GM23338 (cell line): ENCODE data around the gene GPR137C. TPM values are rescaled to one million over a fixed set of nuclear protein-coding genes. Genes with fewer than 3 reads are reported as not detected.

Source experiments
- ATAC-seq: fragments of 200-7000 bp; cut with Tn5 transposase; 3 replicates; pipeline ENCODE4 v1.9.1; 2020
- DNase-seq: peaks from one replicate; pipeline ENCODE4 v3.0.0-alpha.2; 2015; ENCODE audit warnings: low spot score
- H2AFZ ChIP-seq: fragments of 200-600 bp; sonication (generic); 2 replicates; pipeline ENCODE4 v1.8.0; 2016; ENCODE audit warnings: antibody characterized with exemption, mild to moderate bottlenecking, moderate library complexity
- H3F3A ChIP-seq: fragments of 200-600 bp; sonication (generic); replicated peaks from 2 replicates; pipeline ENCODE4 v1.8.0; 2017; ENCODE audit warnings: antibody characterized with exemption, mixed run types, low read depth
- H3K27ac ChIP-seq: fragments of 200-600 bp; sonication (generic); 2 replicates; pipeline ENCODE4 v1.6.1; 2016; ENCODE audit warnings: low read depth
- H3K27me3 ChIP-seq: fragments of 200-600 bp; sonication (generic); 2 replicates; pipeline ENCODE4 v1.8.0; 2016; ENCODE audit warnings: mild to moderate bottlenecking, mixed run types, moderate library complexity; ENCODE audit not compliant: insufficient read depth
- H3K36me3 ChIP-seq: fragments of 200-600 bp; sonication (generic); 2 replicates; pipeline ENCODE4 v1.8.0; 2016; ENCODE audit warnings: mild to moderate bottlenecking; ENCODE audit not compliant: insufficient read depth
- H3K4me1 ChIP-seq: fragments of 200-600 bp; sonication (generic); 2 replicates; pipeline ENCODE4 v1.8.0; 2016; ENCODE audit warnings: mild to moderate bottlenecking, moderate library complexity; ENCODE audit not compliant: insufficient read depth
- H3K4me2 ChIP-seq: fragments of 200-600 bp; sonication (generic); 2 replicates; pipeline ENCODE4 v1.7.1; 2017; ENCODE audit warnings: mixed run types
- H3K4me3 ChIP-seq: fragments of 200-600 bp; sonication (generic); 2 replicates; pipeline ENCODE4 v1.6.1; 2016; ENCODE audit warnings: mixed run types
- H3K79me2 ChIP-seq: fragments of 200-600 bp; sonication (generic); replicated peaks from 2 replicates; pipeline ENCODE4 v1.8.0; 2017; ENCODE audit warnings: mild to moderate bottlenecking; ENCODE audit not compliant: insufficient read depth
- H3K9me2 ChIP-seq: fragments of 200-600 bp; sonication (generic); 2 replicates; pipeline ENCODE4 v1.8.0; 2017; ENCODE audit not compliant: insufficient read depth
- H4K20me1 ChIP-seq: fragments of 200-600 bp; sonication (generic); replicated peaks from 2 replicates; pipeline ENCODE4 v1.8.0; 2017; ENCODE audit warnings: mild to moderate bottlenecking; ENCODE audit not compliant: insufficient read depth
- H3K27ac Mint-ChIP-seq: 2 replicates; pipeline ENCODE4 v1.8.0; 2020; ENCODE audit warnings: inconsistent platforms, mild to moderate bottlenecking, moderate library complexity, mixed read lengths
- H3K27me3 Mint-ChIP-seq: 3 replicates; pipeline ENCODE4 v1.8.0; 2022; ENCODE audit warnings: low read depth, mild to moderate bottlenecking, moderate library complexity, mixed read lengths, inconsistent platforms; ENCODE audit not compliant: insufficient read depth, poor library complexity
- H3K36me3 Mint-ChIP-seq: 3 replicates; pipeline ENCODE4 v1.8.0; 2021; ENCODE audit warnings: low read depth, mild to moderate bottlenecking, inconsistent platforms, moderate library complexity, mixed read lengths
- H3K4me1 Mint-ChIP-seq: 3 replicates; pipeline ENCODE4 v1.8.0; 2020; ENCODE audit warnings: mild to moderate bottlenecking, inconsistent platforms, mixed read lengths
- H3K4me3 Mint-ChIP-seq: 3 replicates; pipeline ENCODE4 v1.8.0; 2021; ENCODE audit warnings: moderate library complexity, mild to moderate bottlenecking, inconsistent platforms, mixed read lengths
- H3K9me3 Mint-ChIP-seq: 3 replicates; pipeline ENCODE4 v1.8.0; 2020; ENCODE audit warnings: moderate library complexity, mild to moderate bottlenecking, inconsistent platforms, mixed read lengths
- CREB1 ChIP-seq: fragments of 250-450 bp; sonication (Bioruptor Pico); IDR thresholded peaks from 2 replicates; pipeline ENCODE4 v1.5.0; 2020; ENCODE audit warnings: low read depth, mild to moderate bottlenecking, moderate library complexity
- EZH2 ChIP-seq: fragments of 200-600 bp; sonication (generic); IDR thresholded peaks from one replicate; pipeline ENCODE4 v1.8.0; 2017; ENCODE audit warnings: antibody characterized with exemption, mild to moderate bottlenecking, low read depth; ENCODE audit not compliant: unreplicated experiment
- EZH2phosphoT487 ChIP-seq: fragments of 200-600 bp; sonication (generic); IDR thresholded peaks from one replicate; pipeline ENCODE4 v1.8.1; 2018; ENCODE audit warnings: antibody characterized with exemption; ENCODE audit not compliant: unreplicated experiment
- JUNB ChIP-seq: IDR thresholded peaks from one replicate; pipeline ENCODE4 v1.6.1; 2016; ENCODE audit warnings: antibody characterized with exemption; ENCODE audit not compliant: unreplicated experiment
- NANOG ChIP-seq: IDR thresholded peaks from 2 replicates; pipeline ENCODE4 v1.6.1; 2016; ENCODE audit warnings: antibody characterized with exemption, borderline replicate concordance
- POLR2AphosphoS5 ChIP-seq: IDR thresholded peaks from 2 replicates; pipeline ENCODE4 v1.6.1; 2016; ENCODE audit warnings: antibody characterized with exemption, low read depth
- REST ChIP-seq: IDR thresholded peaks from one replicate; pipeline ENCODE4 v1.6.1; 2018; ENCODE audit warnings: antibody characterized with exemption; ENCODE audit not compliant: unreplicated experiment
- STAT1 ChIP-seq: IDR thresholded peaks from one replicate; pipeline ENCODE4 v1.6.1; 2016; ENCODE audit warnings: antibody characterized with exemption; ENCODE audit not compliant: unreplicated experiment
- ZNF114 ChIP-seq: fragments of 250-450 bp; sonication (Bioruptor Pico); IDR thresholded peaks from 2 replicates; pipeline ENCODE4 v1.5.0; 2020; ENCODE audit warnings: mild to moderate bottlenecking, moderate library complexity
- ZNF331 ChIP-seq: fragments of 250-450 bp; sonication (Bioruptor Pico); IDR thresholded peaks from 2 replicates; pipeline ENCODE4 v1.5.0; 2020; ENCODE audit warnings: low read depth, mild to moderate bottlenecking, moderate library complexity
- polyA plus RNA-seq: library from polyadenylated mRNA; unstranded; fragments of >200 nt; fragmentation: Nextera tagmentation; extraction: Ambion mirVana; gene quantifications from 2 replicates; pipeline ENCODE4 v1.2.1, GENCODE V29; 2016
- total RNA-seq: library from RNA; depleted of rRNA; stranded (reverse); fragments of >200 nt; shearing (Covaris generic); gene quantifications from 2 replicates; pipeline ENCODE4 v1.2.3, GENCODE V29; 2014
- TF ChIP-seq, protein P1 (sequence below): fragments of 250-450 bp; sonication (Bioruptor Pico); IDR thresholded peaks from 2 replicates; pipeline ENCODE4 v1.5.0; 2020; ENCODE audit warnings: mild to moderate bottlenecking, moderate library complexity
- TF ChIP-seq, protein P2 (sequence below): IDR thresholded peaks from 2 replicates; pipeline ENCODE4 v1.6.1; 2016; ENCODE audit warnings: antibody characterized with exemption
- TF ChIP-seq, protein P3 (sequence below), 2 experiments: fragments of 200-600 bp in 1 of 2; sonication (generic) in 1 of 2; conservative IDR thresholded peaks; 2 replicates each; pipeline versions ENCODE4 v1.5.1 to v1.6.1; 2016 to 2017; ENCODE audit warnings: antibody characterized with exemption in 2 of 2, low read depth in 2 of 2, mild to moderate bottlenecking in 2 of 2, moderate library complexity in 1 of 2

GPR137C gene
- total and polyA plus RNA-seq, 2 experiments from 2014 or later: 2.2 to 5.2 TPM

DNA sequence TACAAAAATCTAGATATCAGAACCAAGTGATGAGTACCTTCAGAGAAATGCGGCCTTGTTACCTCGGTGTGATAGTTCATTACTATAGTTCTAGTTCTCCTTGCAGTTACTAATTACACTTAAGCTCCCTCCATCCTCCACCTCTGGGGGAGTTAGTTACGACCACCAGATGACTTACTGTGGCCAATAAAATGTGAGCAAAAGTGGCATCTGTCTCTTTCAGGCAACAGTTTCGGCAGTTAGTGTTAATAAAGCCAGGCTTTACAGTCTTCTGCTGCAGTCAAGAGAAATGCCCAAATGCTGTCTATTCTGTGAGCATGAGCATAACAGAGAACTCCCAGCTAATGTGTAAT, 6.3 kb upstream of the GPR137C start:
- Mint-ChIP-seq H3K4me1 (peaks cover 21% of the 10 kb centered on the region), H3K27me3 (peaks cover 4% of the 10 kb centered on the region), H3K9me3 (no peaks in the 10 kb centered on the region), H3K27ac (no peak overlapping the region), H3K36me3 (no peaks in the 10 kb centered on the region), H3K4me3 (no peak overlapping the region)
- Histone ChIP-seq H3F3A (no peaks in the 10 kb centered on the region), H3K27me3 (no peaks in the 10 kb centered on the region), H4K20me1 (no peaks in the 10 kb centered on the region), H3K27ac (no peak overlapping the region), H3K79me2 (peaks cover 22% of the 10 kb centered on the region), H3K4me1 (peaks cover 10% of the 10 kb centered on the region; the same call in 1 of the 2 replicates), H3K9me2 (no peaks in the 10 kb centered on the region), H3K4me2 (no peak overlapping the region), H2AFZ (no peak overlapping the region), H3K4me3 (no peak overlapping the region), H3K36me3 (no peaks in the 10 kb centered on the region)
- ATAC-seq: no peak; the same call in 2 of the 3 replicates
- DNase-seq: no peak
- TF ChIP-seq ZNF114 (CRISPR knock-in tag): no peak
- no peak for TF ChIP-seq STAT1
- TF ChIP-seq, protein P1, sequence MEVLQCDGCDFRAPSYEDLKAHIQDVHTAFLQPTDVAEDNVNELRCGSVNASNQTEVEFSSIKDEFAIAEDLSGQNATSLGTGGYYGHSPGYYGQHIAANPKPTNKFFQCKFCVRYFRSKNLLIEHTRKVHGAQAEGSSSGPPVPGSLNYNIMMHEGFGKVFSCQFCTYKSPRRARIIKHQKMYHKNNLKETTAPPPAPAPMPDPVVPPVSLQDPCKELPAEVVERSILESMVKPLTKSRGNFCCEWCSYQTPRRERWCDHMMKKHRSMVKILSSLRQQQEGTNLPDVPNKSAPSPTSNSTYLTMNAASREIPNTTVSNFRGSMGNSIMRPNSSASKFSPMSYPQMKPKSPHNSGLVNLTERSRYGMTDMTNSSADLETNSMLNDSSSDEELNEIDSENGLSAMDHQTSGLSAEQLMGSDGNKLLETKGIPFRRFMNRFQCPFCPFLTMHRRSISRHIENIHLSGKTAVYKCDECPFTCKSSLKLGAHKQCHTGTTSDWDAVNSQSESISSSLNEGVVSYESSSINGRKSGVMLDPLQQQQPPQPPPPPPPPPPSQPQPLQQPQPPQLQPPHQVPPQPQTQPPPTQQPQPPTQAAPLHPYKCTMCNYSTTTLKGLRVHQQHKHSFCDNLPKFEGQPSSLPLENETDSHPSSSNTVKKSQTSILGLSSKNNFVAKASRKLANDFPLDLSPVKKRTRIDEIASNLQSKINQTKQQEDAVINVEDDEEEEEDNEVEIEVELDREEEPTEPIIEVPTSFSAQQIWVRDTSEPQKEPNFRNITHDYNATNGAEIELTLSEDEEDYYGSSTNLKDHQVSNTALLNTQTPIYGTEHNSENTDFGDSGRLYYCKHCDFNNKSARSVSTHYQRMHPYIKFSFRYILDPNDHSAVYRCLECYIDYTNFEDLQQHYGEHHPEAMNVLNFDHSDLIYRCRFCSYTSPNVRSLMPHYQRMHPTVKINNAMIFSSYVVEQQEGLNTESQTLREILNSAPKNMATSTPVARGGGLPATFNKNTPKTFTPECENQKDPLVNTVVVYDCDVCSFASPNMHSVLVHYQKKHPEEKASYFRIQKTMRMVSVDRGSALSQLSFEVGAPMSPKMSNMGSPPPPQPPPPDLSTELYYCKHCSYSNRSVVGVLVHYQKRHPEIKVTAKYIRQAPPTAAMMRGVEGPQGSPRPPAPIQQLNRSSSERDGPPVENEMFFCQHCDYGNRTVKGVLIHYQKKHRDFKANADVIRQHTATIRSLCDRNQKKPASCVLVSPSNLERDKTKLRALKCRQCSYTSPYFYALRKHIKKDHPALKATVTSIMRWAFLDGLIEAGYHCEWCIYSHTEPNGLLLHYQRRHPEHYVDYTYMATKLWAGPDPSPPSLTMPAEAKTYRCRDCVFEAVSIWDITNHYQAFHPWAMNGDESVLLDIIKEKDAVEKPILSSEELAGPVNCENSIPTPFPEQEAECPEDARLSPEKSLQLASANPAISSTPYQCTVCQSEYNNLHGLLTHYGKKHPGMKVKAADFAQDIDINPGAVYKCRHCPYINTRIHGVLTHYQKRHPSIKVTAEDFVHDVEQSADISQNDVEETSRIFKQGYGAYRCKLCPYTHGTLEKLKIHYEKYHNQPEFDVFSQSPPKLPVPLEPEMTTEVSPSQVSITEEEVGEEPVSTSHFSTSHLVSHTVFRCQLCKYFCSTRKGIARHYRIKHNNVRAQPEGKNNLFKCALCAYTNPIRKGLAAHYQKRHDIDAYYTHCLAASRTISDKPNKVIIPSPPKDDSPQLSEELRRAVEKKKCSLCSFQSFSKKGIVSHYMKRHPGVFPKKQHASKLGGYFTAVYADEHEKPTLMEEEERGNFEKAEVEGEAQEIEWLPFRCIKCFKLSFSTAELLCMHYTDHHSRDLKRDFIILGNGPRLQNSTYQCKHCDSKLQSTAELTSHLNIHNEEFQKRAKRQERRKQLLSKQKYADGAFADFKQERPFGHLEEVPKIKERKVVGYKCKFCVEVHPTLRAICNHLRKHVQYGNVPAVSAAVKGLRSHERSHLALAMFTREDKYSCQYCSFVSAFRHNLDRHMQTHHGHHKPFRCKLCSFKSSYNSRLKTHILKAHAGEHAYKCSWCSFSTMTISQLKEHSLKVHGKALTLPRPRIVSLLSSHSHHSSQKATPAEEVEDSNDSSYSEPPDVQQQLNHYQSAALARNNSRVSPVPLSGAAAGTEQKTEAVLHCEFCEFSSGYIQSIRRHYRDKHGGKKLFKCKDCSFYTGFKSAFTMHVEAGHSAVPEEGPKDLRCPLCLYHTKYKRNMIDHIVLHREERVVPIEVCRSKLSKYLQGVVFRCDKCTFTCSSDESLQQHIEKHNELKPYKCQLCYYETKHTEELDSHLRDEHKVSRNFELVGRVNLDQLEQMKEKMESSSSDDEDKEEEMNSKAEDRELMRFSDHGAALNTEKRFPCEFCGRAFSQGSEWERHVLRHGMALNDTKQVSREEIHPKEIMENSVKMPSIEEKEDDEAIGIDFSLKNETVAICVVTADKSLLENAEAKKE (CRISPR knock-in tag): no peak
- no peak for TF ChIP-seq EZH2
- no peak for TF ChIP-seq CREB1
- TF ChIP-seq ZNF331: no peak
- TF ChIP-seq REST: no peak
- TF ChIP-seq, protein P2, sequence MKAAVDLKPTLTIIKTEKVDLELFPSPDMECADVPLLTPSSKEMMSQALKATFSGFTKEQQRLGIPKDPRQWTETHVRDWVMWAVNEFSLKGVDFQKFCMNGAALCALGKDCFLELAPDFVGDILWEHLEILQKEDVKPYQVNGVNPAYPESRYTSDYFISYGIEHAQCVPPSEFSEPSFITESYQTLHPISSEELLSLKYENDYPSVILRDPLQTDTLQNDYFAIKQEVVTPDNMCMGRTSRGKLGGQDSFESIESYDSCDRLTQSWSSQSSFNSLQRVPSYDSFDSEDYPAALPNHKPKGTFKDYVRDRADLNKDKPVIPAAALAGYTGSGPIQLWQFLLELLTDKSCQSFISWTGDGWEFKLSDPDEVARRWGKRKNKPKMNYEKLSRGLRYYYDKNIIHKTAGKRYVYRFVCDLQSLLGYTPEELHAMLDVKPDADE: no peak
- no peak for TF ChIP-seq JUNB
- TF ChIP-seq EZH2phosphoT487: no peak
- TF ChIP-seq, protein P3, sequence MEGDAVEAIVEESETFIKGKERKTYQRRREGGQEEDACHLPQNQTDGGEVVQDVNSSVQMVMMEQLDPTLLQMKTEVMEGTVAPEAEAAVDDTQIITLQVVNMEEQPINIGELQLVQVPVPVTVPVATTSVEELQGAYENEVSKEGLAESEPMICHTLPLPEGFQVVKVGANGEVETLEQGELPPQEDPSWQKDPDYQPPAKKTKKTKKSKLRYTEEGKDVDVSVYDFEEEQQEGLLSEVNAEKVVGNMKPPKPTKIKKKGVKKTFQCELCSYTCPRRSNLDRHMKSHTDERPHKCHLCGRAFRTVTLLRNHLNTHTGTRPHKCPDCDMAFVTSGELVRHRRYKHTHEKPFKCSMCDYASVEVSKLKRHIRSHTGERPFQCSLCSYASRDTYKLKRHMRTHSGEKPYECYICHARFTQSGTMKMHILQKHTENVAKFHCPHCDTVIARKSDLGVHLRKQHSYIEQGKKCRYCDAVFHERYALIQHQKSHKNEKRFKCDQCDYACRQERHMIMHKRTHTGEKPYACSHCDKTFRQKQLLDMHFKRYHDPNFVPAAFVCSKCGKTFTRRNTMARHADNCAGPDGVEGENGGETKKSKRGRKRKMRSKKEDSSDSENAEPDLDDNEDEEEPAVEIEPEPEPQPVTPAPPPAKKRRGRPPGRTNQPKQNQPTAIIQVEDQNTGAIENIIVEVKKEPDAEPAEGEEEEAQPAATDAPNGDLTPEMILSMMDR (conservative IDR thresholded peaks at IDR 0.05; ENCODE audit: low read depth in 2 of 2): no peak
- no peak for TF ChIP-seq POLR2AphosphoS5
- TF ChIP-seq NANOG: no peak
